Fibroblast of pulmonary artery (primary cell): ENCODE data around the gene BORCS6.

Source experiments
- DNase-seq: peaks from one replicate; pipeline ENCODE4 v3.0.0-alpha.2; 2010; ENCODE audit warnings: low read depth
- H3K4me3 ChIP-seq: replicated peaks from 2 replicates; pipeline ENCODE4 v1.5.1; 2011; ENCODE audit warnings: low read depth, mild to moderate bottlenecking, control low read depth, low read length, moderate library complexity
- CTCF ChIP-seq: IDR thresholded peaks from 2 replicates; pipeline ENCODE4 v1.5.1; 2011; ENCODE audit warnings: mild to moderate bottlenecking, control low read depth, low read length, inconsistent platforms; ENCODE audit errors: missing control alignments

BORCS6 gene

GRCh38 chr17:8147141-8147804, 42.7 kb downstream of the BORCS6 start:
- H3K4me3 ChIP-seq, result no peak overlapping the region
- no peak for TF ChIP-seq CTCF
- DNase-seq, result no peak

GRCh38 chr17:8146381-8147140, 43.4 kb downstream of the BORCS6 start:
- TF ChIP-seq CTCF, result no peak
- no peak overlapping the region for H3K4me3 ChIP-seq
- DNase-seq, result no peak

- no peak overlapping the region for H3K4me3 ChIP-seq
- DNase-seq, result no peak
- TF ChIP-seq CTCF, result no peak
Observed at GRCh38 chr17:8145811-8146210, 44.2 kb downstream of the BORCS6 start.

GRCh38 chr17:8144401-8145231, 45.4 kb downstream of the BORCS6 start:
- TF ChIP-seq CTCF, result no peak
- no peak for DNase-seq
- H3K4me3 ChIP-seq, result no peak overlapping the region

- DNase-seq, result no peak
- no peak overlapping the region for H3K4me3 ChIP-seq
- no peak for TF ChIP-seq CTCF
Observed at GRCh38 chr17:8143581-8144400, 46.2 kb downstream of the BORCS6 start.

GRCh38 chr17:8142887-8143580, 46.9 kb downstream of the BORCS6 start:
- H3K4me3 ChIP-seq, result no peak overlapping the region
- no peak for DNase-seq
- no peak for TF ChIP-seq CTCF
